NOMO-1 (cell line): ENCODE measurements around the gene PPP1R3E.

Source experiments
- DNase-seq, 2 experiments: peaks; one replicate each; lab custom pipeline; 2025; ENCODE audit not compliant: unreplicated experiment in 2 of 2; lab: John Stamatoyannopoulos, UW

PPP1R3E gene

GRCh38 chr14:23322568-23323517 is 20.2 kb upstream of the PPP1R3E start:
- DNase-seq: peak in 1 of 2 experiments; percentile 14

- DNase-seq: peak; percentile 19 to 25
Observed at GRCh38 chr14:23321572-23322547, 19.2 kb upstream of the PPP1R3E start.

GRCh38 chr14:23320584-23321571 is 18.2 kb upstream of the PPP1R3E start, which contains the start of gene PABPN1:
Gene PABPN1 (plus strand): TSS chr14:23321457. CDS start chr14:23321470, 13 bp downstream.
- peak; percentile 100 for DNase-seq

- no peak for DNase-seq
Observed at GRCh38 chr14:23319746-23320583, 17.3 kb upstream of the PPP1R3E start.

GRCh38 chr14:23316300-23316699 is 13.6 kb upstream of the PPP1R3E start:
- DNase-seq: no peak

- DNase-seq: no peak
Observed at GRCh38 chr14:23310546-23310945, 7.9 kb upstream of the PPP1R3E start.

GRCh38 chr14:23308721-23309445 is 6.2 kb upstream of the PPP1R3E start:
- DNase-seq: no peak

- no peak for DNase-seq
Observed at GRCh38 chr14:23307687-23308644, 5.3 kb upstream of the PPP1R3E start.

- DNase-seq: no peak
Observed at GRCh38 chr14:23307146-23307530, 4.5 kb upstream of the PPP1R3E start.

GRCh38 chr14:23306412-23307145 is 3.9 kb upstream of the PPP1R3E start, which contains the start of gene BCL2L2:
Gene BCL2L2 (plus strand): TSS chr14:23306833. CDS start chr14:23307768, 935 bp downstream.
- DNase-seq: peak; percentile 56 to 76

- no peak for DNase-seq
Observed at GRCh38 chr14:23301969-23302289, 730 bp downstream of the PPP1R3E start.

GRCh38 chr14:23301288-23301968 is 1.2 kb downstream of the PPP1R3E start:
- peak; percentile 96 to 100 for DNase-seq

- DNase-seq: no peak
Observed at GRCh38 chr14:23300687-23301223, 1.9 kb downstream of the PPP1R3E start.

GRCh38 chr14:23299986-23300686 is 2.5 kb downstream of the PPP1R3E start:
- DNase-seq: peak in 1 of 2 experiments; percentile 23
